K562 (cell line): ENCODE results near the gene TSPAN15. TPM values are rescaled to one million over a fixed set of nuclear protein-coding genes. Genes with fewer than 3 reads are reported as not detected.

Experiments
- ATAC-seq: fragments of 200-7000 bp; cut with Tn5 transposase; 3 replicates; pipeline ENCODE4 v1.9.1; 2020; ENCODE audit warnings: moderate library complexity
- BruUV-seq: library from RNA; stranded (reverse); fragments of 400-500 nt; replicated peaks from 2 replicates; lab custom pipeline; 2021; lab: Mats Ljungman, UMichigan
- CTCF ChIA-PET: fragments of 300-600 bp; formaldehyde crosslinking; extraction: SDS; loops from one replicate; lab custom pipeline; 2021; ENCODE audit warnings: low intra/inter-chr PET ratio; lab: Yijun Ruan, JAX
- POLR2A ChIA-PET: fragments of 300-600, 350-650 bp; sonication (Branson Sonifier 250); formaldehyde crosslinking; extraction: SDS; loops from one replicate; lab custom pipeline; 2021; ENCODE audit warnings: antibody characterized with exemption, inconsistent platforms; lab: Yijun Ruan, JAX
- DNase-seq, 4 experiments: peaks; one replicate each; pipeline versions ENCODE4 v3.0.0 to v3.0.0-alpha.2; 2011 to 2018; ENCODE audit warnings: low spot score in 3 of 4, mixed read lengths in 3 of 4; ENCODE audit errors: extremely low read depth in 1 of 4
- FAIRE-seq: peaks from 2 replicates; lab custom pipeline; 2011; peaks lifted over from hg19 to GRCh38; lab: Jason Lieb, UNC
- H2AFZ ChIP-seq: 2 replicates; pipeline ENCODE4 v1.6.0; 2011; ENCODE audit warnings: low read depth, low read length, control low read depth, inconsistent platforms
- H3K27ac ChIP-seq: fragments of 200-600 bp; 3 replicates; pipeline ENCODE4 v1.8.0; 2011; ENCODE audit warnings: low read depth, mild to moderate bottlenecking, control low read depth, inconsistent platforms, low read length, moderate library complexity, mixed read lengths; ENCODE audit errors: extremely low read depth
- H3K27me3 ChIP-seq, 2 experiments: fragments of 300-600 bp in 1 of 2; 2 replicates in 1 of 2; 3 replicates in 1 of 2; pipeline versions ENCODE4 v1.6.0 to v1.8.0; 2011; ENCODE audit warnings: inconsistent platforms in 2 of 2, low read length in 2 of 2, mild to moderate bottlenecking in 1 of 2, mixed read lengths in 1 of 2, moderate library complexity in 1 of 2; ENCODE audit not compliant: control insufficient read depth in 2 of 2, insufficient read depth in 2 of 2
- H3K36me3 ChIP-seq: fragments of 300-600 bp; 3 replicates; pipeline ENCODE4 v1.8.0; 2011; ENCODE audit warnings: mild to moderate bottlenecking, low read length, inconsistent platforms; ENCODE audit not compliant: control insufficient read depth, insufficient read depth
- H3K4me1 ChIP-seq, 2 experiments: fragments of 200-600 bp in 1 of 2; replicated peaks in 1 of 2; 2 replicates in 1 of 2; 3 replicates in 1 of 2; pipeline versions ENCODE4 v1.5.1 to v1.8.0; 2011; ENCODE audit warnings: inconsistent platforms in 2 of 2, low read length in 2 of 2, mild to moderate bottlenecking in 1 of 2, mixed read lengths in 1 of 2, moderate library complexity in 1 of 2; ENCODE audit not compliant: control insufficient read depth in 2 of 2, insufficient read depth in 2 of 2
- H3K4me2 ChIP-seq: 2 replicates; pipeline ENCODE4 v1.6.1; 2011; ENCODE audit warnings: low read length, control low read depth, inconsistent platforms, mixed read lengths; ENCODE audit not compliant: insufficient read depth
- H3K4me3 ChIP-seq: fragments of 200-600 bp; sonication (generic), shearing (Covaris generic); 2 replicates; pipeline ENCODE4 v1.5.1; 2016; ENCODE audit warnings: control low read depth, inconsistent platforms
- H3K79me2 ChIP-seq: fragments of 200-600 bp; 3 replicates; pipeline ENCODE4 v1.8.0; 2011; ENCODE audit warnings: low read length, inconsistent platforms; ENCODE audit not compliant: control insufficient read depth, insufficient read depth
- H3K9ac ChIP-seq, 2 experiments: 2 replicates each; pipeline versions ENCODE4 v1.6.0 to v1.6.1; 2011; ENCODE audit warnings: low read depth in 2 of 2, low read length in 2 of 2, control low read depth in 1 of 2, inconsistent platforms in 1 of 2, mild to moderate bottlenecking in 1 of 2, mixed read lengths in 1 of 2; ENCODE audit not compliant: insufficient read depth in 1 of 2
- H3K9me1 ChIP-seq: one replicate; pipeline ENCODE4 v1.6.0; 2011; ENCODE audit warnings: inconsistent platforms, mild to moderate bottlenecking, low read length, moderate library complexity; ENCODE audit not compliant: control insufficient read depth, insufficient read depth
- H3K9me3 ChIP-seq: replicated peaks from 2 replicates; pipeline ENCODE4 v1.5.1; 2011; ENCODE audit warnings: low read depth, low read length, inconsistent platforms; ENCODE audit not compliant: control insufficient read depth, insufficient read depth
- H4K20me1 ChIP-seq: replicated peaks from 2 replicates; pipeline ENCODE4 v1.6.1; 2011; ENCODE audit warnings: low read length, inconsistent platforms, mixed read lengths; ENCODE audit not compliant: control insufficient read depth, insufficient read depth
- ARID3A ChIP-seq: IDR thresholded peaks from 2 replicates; pipeline ENCODE4 v1.6.1; 2012; ENCODE audit warnings: low read depth, low read length, improper control_type of control experiment, borderline replicate concordance
- CHD1 ChIP-seq: fragments of 200-600 bp; sonication (generic); IDR thresholded peaks from one replicate; pipeline ENCODE4 v1.6.1; 2012; ENCODE audit warnings: mild to moderate bottlenecking, moderate library complexity, low read length, inconsistent platforms
- HDGF ChIP-seq: fragments of 450-650 bp; IDR thresholded peaks from 2 replicates; pipeline ENCODE4 v1.6.1; 2016
- STAT5A ChIP-seq: IDR thresholded peaks from 2 replicates; pipeline ENCODE4 v1.6.1; 2012; ENCODE audit warnings: low read length, inconsistent platforms, borderline replicate concordance
- ZNF282 ChIP-seq: sonication (generic); formaldehyde crosslinking; IDR thresholded peaks from 2 replicates; pipeline ENCODE4 v1.8.1; 2023; ENCODE audit warnings: missing genetic modification reagents
- WGBS: fragments of 100-300 bp; shearing (Covaris generic); methylation state at CpG from one replicate; pipeline ENCODE4 v1.1.6; 2016; ENCODE audit warnings: low coverage, mixed read lengths; ENCODE audit not compliant: insufficient coverage; ENCODE audit errors: missing lambda C conversion rate; 5-methylcytosine and 5-hydroxymethylcytosine counted together
- in situ Hi-C: fragments of 300-500 bp; cut with MboI; formaldehyde crosslinking; loops from 4 replicates; pipeline ENCODE4 v1.15.0; 2018; ENCODE audit warnings: inconsistent platforms, mixed read lengths
- intact Hi-C: fragments of 100-400 bp; cut with micrococcal nuclease; formaldehyde crosslinking; loops from 2 replicates; pipeline ENCODE4 v1.14.2; 2022
- polyA plus RNA-seq, 8 experiments: library from polyadenylated mRNA; depleted of rRNA in 4 of 8; stranded (reverse) in 5 of 8; unstranded in 3 of 8; fragments of >200 nt; fragmentation: Nextera tagmentation in 2 of 8; fragmentation: Illumina TruSeq in 1 of 8; extraction: Ambion mirVana in 2 of 8; extraction: Trizol in 1 of 8; gene quantifications; 2 replicates each; pipeline versions ENCODE4 v1.2.1 to v1.2.3, GENCODE V29; 2011 to 2014; ENCODE audit warnings: inconsistent platforms in 1 of 8, missing spikeins in 1 of 8
- total RNA-seq, 7 experiments: library from RNA; depleted of rRNA in 6 of 7; stranded (reverse); fragments of >200 nt in 6 of 7; fragmentation: Illumina TruSeq in 2 of 7; extraction: Trizol in 2 of 7; gene quantifications; 2 replicates each; pipeline versions ENCODE4 v1.2.1 to v1.2.3, GENCODE V29; 2011 to 2021; ENCODE audit warnings: low replicate concordance in 1 of 7
- TF ChIP-seq, protein P1 (sequence below), 3 experiments: fragments of 200-800 bp in 1 of 3; sonication (Bioruptor generic) in 1 of 3; sonication (generic) in 1 of 3; formaldehyde crosslinking in 1 of 3; IDR thresholded peaks; 2 replicates each; pipeline versions ENCODE4 v1.6.1 to v1.8.0; 2016 to 2022; ENCODE audit warnings: mild to moderate bottlenecking in 2 of 3, missing compliant biosample characterization in 2 of 3, missing genetic modification characterization in 2 of 3, missing genetic modification reagents in 1 of 3

Gene TSPAN15
- total and polyA plus RNA-seq, 9 of the 15 experiments (the other 6 are each of a cell fraction or from before 2014, with no cell fraction given): 0.33 to 1.0 (median 0.45) TPM; not detected in 2

- DNase-seq: no peak
- Histone ChIP-seq H4K20me1 (no peaks in the 10 kb centered on the region), H3K4me1 (peaks cover 6 to 22% of the 10 kb centered on the region in 2 experiments), H3K4me3 (no peak overlapping the region), H2AFZ (no peak overlapping the region), H3K36me3 (no peaks in the 10 kb centered on the region), H3K4me2 (no peak overlapping the region), H3K9me3 (no peaks in the 10 kb centered on the region), H3K79me2 (no peaks in the 10 kb centered on the region), H3K9me1 (no peaks in the 10 kb centered on the region), H3K27me3 (peaks cover 0 to 8% of the 10 kb centered on the region in 2 experiments; a peak in 1 of 5 replicates), H3K27ac (no peak overlapping the region), H3K9ac (0 out of 4 replicates have a peak overlapping the region, but pooled peaks of 1 of the 2 experiments have one; percentile 17)
- ChIA-PET POLR2A (interaction anchor here (0.6 to 1.8 kb wide), 3 partner anchors 9 to 41 kb away, joined by 3 to 6 read pairs (median 3); no protein-coding TSS in a partner anchor), CTCF (interaction anchor here (0.5 kb wide), 1 partner anchor 197 kb away, joined by 3 read pairs; no protein-coding TSS in a partner anchor)
- BruUV-seq: no TSS peak
- in situ Hi-C loops: no loop called here
- intact Hi-C loops: no loop called here
- 54% methylated on average over 5 of the region's 5 CpGs for WGBS
- TF ChIP-seq, protein P1, sequence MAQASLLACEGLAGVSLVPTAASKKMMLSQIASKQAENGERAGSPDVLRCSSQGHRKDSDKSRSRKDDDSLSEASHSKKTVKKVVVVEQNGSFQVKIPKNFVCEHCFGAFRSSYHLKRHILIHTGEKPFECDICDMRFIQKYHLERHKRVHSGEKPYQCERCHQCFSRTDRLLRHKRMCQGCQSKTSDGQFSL (CRISPR knock-in tag; IDR thresholded peaks at IDR 0.05): no peak
- TF ChIP-seq, protein P1 (tag; IDR thresholded peaks at IDR 0.05): 0 out of 4 replicates have a peak, but pooled peaks of 1 of the 2 experiments have one; percentile 27
- TF ChIP-seq ZNF282 (CRISPR knock-in tag) (no peak), HDGF (no peak), ARID3A (no peak), CHD1 (no peak), STAT5A (no peak)
- no peak for ATAC-seq
- FAIRE-seq: no peak
Observed at GRCh38 chr10:69461243-69462025, 10.2 kb downstream of the TSPAN15 start.
